SK-N-MC (cell line): ENCODE data around the gene CLEC16A.

Experiments used
- DNase-seq: peaks from one replicate; pipeline ENCODE4 v3.0.0-alpha.2; 2011; ENCODE audit warnings: low read depth, low spot score
- H3K27ac ChIP-seq: fragments of 200-600 bp; sonication (generic); 2 replicates; pipeline ENCODE4 v1.5.1; 2016; ENCODE audit warnings: mixed run types
- H3K36me3 ChIP-seq: fragments of 200-600 bp; sonication (generic); 2 replicates; pipeline ENCODE4 v1.6.1; 2017; ENCODE audit warnings: antibody characterized with exemption, low read length, mixed read lengths; ENCODE audit not compliant: insufficient read depth
- H3K4me3 ChIP-seq: fragments of 200-600 bp; sonication (generic); 2 replicates; pipeline ENCODE4 v1.5.1; 2016
- H3K9ac ChIP-seq: fragments of 200-600 bp; sonication (generic); 2 replicates; pipeline ENCODE4 v1.8.0; 2017; ENCODE audit warnings: mixed run types, mixed read lengths; ENCODE audit not compliant: insufficient read length
- H3K9me3 ChIP-seq: fragments of 200-600 bp; sonication (generic); 2 replicates; pipeline ENCODE4 v1.6.1; 2017; ENCODE audit warnings: low read depth, mild to moderate bottlenecking, antibody characterized with exemption, low read length, moderate library complexity, mixed read lengths
- EZH2 ChIP-seq: fragments of 200-600 bp; sonication (generic); IDR thresholded peaks from one replicate; pipeline ENCODE4 v1.6.1; 2017; ENCODE audit warnings: antibody characterized with exemption
- FOXP2 ChIP-seq: optimal IDR thresholded peaks from 2 replicates; pipeline ENCODE3; 2011; ENCODE audit warnings: mild to moderate bottlenecking, moderate library complexity; ENCODE audit not compliant: insufficient read depth; ENCODE audit errors: extremely low read length, control extremely low read depth
- POLR2AphosphoS5 ChIP-seq: IDR thresholded peaks from 2 replicates; pipeline ENCODE4 v1.6.1; 2012; ENCODE audit warnings: mild to moderate bottlenecking, low read depth, low read length, borderline replicate concordance

CLEC16A gene

GRCh38 chr16:11009027-11009755, 64.8 kb downstream of the CLEC16A start:
- Histone ChIP-seq H3K9ac (no peak overlapping the region), H3K36me3 (no peaks in the 10 kb centered on the region), H3K9me3 (no peaks in the 10 kb centered on the region), H3K27ac (no peak overlapping the region), H3K4me3 (no peak overlapping the region)
- no peak for DNase-seq
- TF ChIP-seq FOXP2 (no peak), EZH2 (no peak), POLR2AphosphoS5 (no peak)

- TF ChIP-seq POLR2AphosphoS5 (no peak), FOXP2 (no peak), EZH2 (no peak)
- Histone ChIP-seq H3K36me3 (no peaks in the 10 kb centered on the region), H3K9me3 (no peaks in the 10 kb centered on the region), H3K9ac (no peak overlapping the region), H3K27ac (no peak overlapping the region), H3K4me3 (no peak overlapping the region)
- DNase-seq: no peak
These were observed 66.3 kb downstream of the CLEC16A start for GRCh38 chr16:11010575-11011221.

- H3K9me3 ChIP-seq: no peaks in the 10 kb centered on the region
- TF ChIP-seq EZH2: no peak
- no peak for TF ChIP-seq POLR2AphosphoS5
- no peak for TF ChIP-seq FOXP2
- DNase-seq: no peak
- H3K4me3 ChIP-seq: no peak overlapping the region
- H3K36me3 ChIP-seq: no peaks in the 10 kb centered on the region
- no peak overlapping the region for H3K9ac ChIP-seq
- H3K27ac ChIP-seq: no peak overlapping the region
These were observed 67.0 kb downstream of the CLEC16A start for GRCh38 chr16:11011326-11011725.

GRCh38 chr16:11012841-11013240, 68.5 kb downstream of the CLEC16A start:
- TF ChIP-seq POLR2AphosphoS5 (no peak), FOXP2 (no peak), EZH2 (no peak)
- H3K36me3 ChIP-seq: no peaks in the 10 kb centered on the region
- no peak for DNase-seq
- H3K4me3 ChIP-seq: no peak overlapping the region
- H3K27ac ChIP-seq: no peak overlapping the region
- H3K9me3 ChIP-seq: no peaks in the 10 kb centered on the region
- no peak overlapping the region for H3K9ac ChIP-seq

GRCh38 chr16:11014136-11014535, 69.8 kb downstream of the CLEC16A start:
- Histone ChIP-seq H3K4me3 (no peak overlapping the region), H3K9me3 (no peaks in the 10 kb centered on the region), H3K36me3 (no peaks in the 10 kb centered on the region), H3K9ac (no peak overlapping the region), H3K27ac (no peak overlapping the region)
- no peak for TF ChIP-seq FOXP2
- no peak for TF ChIP-seq POLR2AphosphoS5
- no peak for TF ChIP-seq EZH2
- DNase-seq: no peak

- no peak overlapping the region for H3K4me3 ChIP-seq
- H3K9me3 ChIP-seq: no peaks in the 10 kb centered on the region
- TF ChIP-seq POLR2AphosphoS5 (no peak), FOXP2 (no peak), EZH2 (no peak)
- no peak for DNase-seq
- no peaks in the 10 kb centered on the region for H3K36me3 ChIP-seq
- no peak overlapping the region for H3K9ac ChIP-seq
- no peak overlapping the region for H3K27ac ChIP-seq
These were observed 70.7 kb downstream of the CLEC16A start for GRCh38 chr16:11015076-11015475.

GRCh38 chr16:11015607-11016006, 71.2 kb downstream of the CLEC16A start:
- Histone ChIP-seq H3K9me3 (no peaks in the 10 kb centered on the region), H3K27ac (no peak overlapping the region), H3K4me3 (no peak overlapping the region), H3K9ac (no peak overlapping the region), H3K36me3 (no peaks in the 10 kb centered on the region)
- TF ChIP-seq FOXP2 (no peak), POLR2AphosphoS5 (no peak), EZH2 (no peak)
- DNase-seq: no peak

GRCh38 chr16:11016524-11016988, 72.2 kb downstream of the CLEC16A start:
- H3K4me3 ChIP-seq: no peak overlapping the region
- no peak overlapping the region for H3K9ac ChIP-seq
- no peaks in the 10 kb centered on the region for H3K9me3 ChIP-seq
- H3K27ac ChIP-seq: no peak overlapping the region
- H3K36me3 ChIP-seq: no peaks in the 10 kb centered on the region
- TF ChIP-seq POLR2AphosphoS5: no peak
- TF ChIP-seq EZH2: no peak
- no peak for TF ChIP-seq FOXP2
- no peak for DNase-seq
